H1 (cell line): ENCODE measurements around the gene SLC7A10. TPM values are rescaled to one million over a fixed set of nuclear protein-coding genes. Genes with fewer than 3 reads are reported as not detected.
A peak's percentile ranks its signal among the peaks of the same experiment; 100 is the strongest.

ENCODE experiments used
- CTCF ChIA-PET: fragments of 300-600 bp; sonication (Branson Sonifier 250); formaldehyde crosslinking; loops from one replicate; lab custom pipeline; 2021; ENCODE audit not compliant: partially characterized antibody; lab: Charles Lee
- POLR2A ChIA-PET: fragments of 300-600 bp; sonication (Branson Sonifier 250); formaldehyde crosslinking; loops from one replicate; lab custom pipeline; 2021; ENCODE audit warnings: inconsistent platforms; ENCODE audit not compliant: partially characterized antibody; lab: Charles Lee
- DNase-seq, 2 experiments: peaks; one replicate each; pipeline versions ENCODE4 v3.0.0 to v3.0.0-alpha.2; 2010 to 2022; ENCODE audit warnings: low spot score in 2 of 2, low read depth in 1 of 2, mixed read lengths in 1 of 2
- FAIRE-seq: peaks from 2 replicates; lab custom pipeline; 2011; peaks lifted over from hg19 to GRCh38; lab: Jason Lieb, UNC
- H2AFZ ChIP-seq: 2 replicates; pipeline ENCODE4 v1.8.1; 2012; ENCODE audit warnings: low read length, inconsistent platforms
- H2AK5ac ChIP-seq: 2 replicates; pipeline ENCODE4 v1.6.1; 2013; ENCODE audit warnings: low read depth, low read length
- H2BK120ac ChIP-seq: replicated peaks from 2 replicates; pipeline ENCODE3; 2013; ENCODE audit warnings: low read depth, low read length, inconsistent platforms
- H2BK12ac ChIP-seq: 2 replicates; pipeline ENCODE4 v1.6.1; 2013; ENCODE audit warnings: low read depth, low read length
- H2BK15ac ChIP-seq: 2 replicates; pipeline ENCODE4 v1.6.1; 2013; ENCODE audit warnings: low read length
- H2BK20ac ChIP-seq: 2 replicates; pipeline ENCODE4 v1.6.1; 2013; ENCODE audit warnings: low read length
- H2BK5ac ChIP-seq: 2 replicates; pipeline ENCODE4 v1.6.1; 2013; ENCODE audit warnings: low read depth, low read length
- H3K14ac ChIP-seq: 2 replicates; pipeline ENCODE4 v1.6.1; 2013; ENCODE audit warnings: inconsistent platforms; ENCODE audit not compliant: insufficient read length
- H3K18ac ChIP-seq: 2 replicates; pipeline ENCODE4 v1.6.1; 2013; ENCODE audit warnings: low read length; ENCODE audit errors: extremely low read depth
- H3K23ac ChIP-seq: 2 replicates; pipeline ENCODE4 v1.6.1; 2013; ENCODE audit warnings: inconsistent platforms; ENCODE audit not compliant: insufficient read length
- H3K23me2 ChIP-seq: 2 replicates; pipeline ENCODE4 v1.6.1; 2013; ENCODE audit warnings: low read depth, low read length
- H3K27ac ChIP-seq: 2 replicates; pipeline ENCODE4 v1.6.1; 2011; ENCODE audit warnings: low read depth, low read length, inconsistent platforms
- H3K27me3 ChIP-seq, 4 experiments: replicated peaks in 1 of 4; 1 replicate in 1 of 4; 2 replicates in 3 of 4; pipeline versions ENCODE4 v1.6.1 to v1.8.1; 2011 to 2013; ENCODE audit warnings: low read length in 3 of 4, mild to moderate bottlenecking in 3 of 4, inconsistent platforms in 2 of 4, mixed read lengths in 2 of 4, moderate library complexity in 1 of 4; ENCODE audit not compliant: control insufficient read depth in 3 of 4, insufficient read depth in 3 of 4; ENCODE audit errors: extremely low read depth in 1 of 4
- H3K36me3 ChIP-seq, 4 experiments: 2 replicates each; pipeline versions ENCODE4 v1.6.1 to v1.8.1; 2011 to 2013; ENCODE audit warnings: mild to moderate bottlenecking in 4 of 4, low read length in 3 of 4, moderate library complexity in 2 of 4, control low read depth in 1 of 4, inconsistent platforms in 1 of 4; ENCODE audit not compliant: insufficient read depth in 4 of 4, control insufficient read depth in 2 of 4
- H3K4ac ChIP-seq: replicated peaks from 2 replicates; pipeline ENCODE3; 2013; ENCODE audit warnings: low read length, low read depth, mixed read lengths, inconsistent platforms; ENCODE audit not compliant: insufficient read length
- H3K4me1 ChIP-seq, 4 experiments: replicated peaks in 1 of 4; 1 replicate in 1 of 4; 2 replicates in 3 of 4; pipeline versions ENCODE4 v1.6.1 to v1.8.1; 2011 to 2013; ENCODE audit warnings: low read length in 3 of 4, inconsistent platforms in 2 of 4, mixed read lengths in 1 of 4; ENCODE audit not compliant: insufficient read depth in 4 of 4, control insufficient read depth in 3 of 4
- H3K4me2 ChIP-seq, 2 experiments: 2 replicates each; pipeline versions ENCODE4 v1.6.1 to v1.8.1; 2011 to 2013; ENCODE audit warnings: low read depth in 2 of 2, low read length in 2 of 2, control low read depth in 1 of 2, inconsistent platforms in 1 of 2, mild to moderate bottlenecking in 1 of 2; ENCODE audit not compliant: insufficient read depth in 1 of 2
- H3K4me3 ChIP-seq, 4 experiments: fragments of 200-600, 300-600 bp in 1 of 4; sonication (generic), shearing (Covaris generic), sonication (Bioruptor Twin) in 1 of 4; 2 replicates each; pipeline versions ENCODE4 v1.5.1 to v1.8.1; 2011 to 2016; ENCODE audit warnings: low read length in 4 of 4, low read depth in 3 of 4, control low read depth in 2 of 4, inconsistent platforms in 2 of 4, mild to moderate bottlenecking in 2 of 4, mixed read lengths in 1 of 4, moderate library complexity in 1 of 4; ENCODE audit not compliant: insufficient read depth in 2 of 4; ENCODE audit errors: extremely low read depth in 1 of 4
- H3K56ac ChIP-seq: replicated peaks from 2 replicates; pipeline ENCODE3; 2013; ENCODE audit warnings: low read depth, mild to moderate bottlenecking, mixed read lengths, low read length, inconsistent platforms; ENCODE audit not compliant: insufficient read length
- H3K79me1 ChIP-seq: 2 replicates; pipeline ENCODE4 v1.6.1; 2013; ENCODE audit warnings: low read depth, low read length, control low read depth
- H3K79me2 ChIP-seq, 2 experiments: 2 replicates each; pipeline versions ENCODE4 v1.6.1 to v1.8.1; 2012 to 2013; ENCODE audit warnings: low read length in 2 of 2, mild to moderate bottlenecking in 2 of 2, inconsistent platforms in 1 of 2; ENCODE audit not compliant: insufficient read depth in 2 of 2, control insufficient read depth in 1 of 2
- H3K9ac ChIP-seq, 4 experiments: replicated peaks in 1 of 4; 1 replicate in 1 of 4; 2 replicates in 3 of 4; pipeline versions ENCODE4 v1.6.1 to v1.8.1; 2011 to 2013; ENCODE audit warnings: low read depth in 3 of 4, low read length in 3 of 4, control low read depth in 2 of 4, mild to moderate bottlenecking in 2 of 4, moderate library complexity in 2 of 4, inconsistent platforms in 1 of 4; ENCODE audit errors: extremely low read depth in 1 of 4
- H3K9me3 ChIP-seq, 2 experiments: 2 replicates each; pipeline versions ENCODE4 v1.6.1 to v1.8.1; 2012 to 2013; ENCODE audit warnings: mild to moderate bottlenecking in 2 of 2, moderate library complexity in 2 of 2, control low read depth in 1 of 2, inconsistent platforms in 1 of 2, low read depth in 1 of 2, low read length in 1 of 2, mixed read lengths in 1 of 2; ENCODE audit not compliant: insufficient read depth in 2 of 2
- H4K20me1 ChIP-seq, 2 experiments: replicated peaks in 1 of 2; 2 replicates each; pipeline versions ENCODE3 to v1.8.1; 2011 to 2013; ENCODE audit warnings: inconsistent platforms in 2 of 2, low read length in 2 of 2, mild to moderate bottlenecking in 1 of 2; ENCODE audit not compliant: insufficient read depth in 2 of 2, control insufficient read depth in 1 of 2
- H4K5ac ChIP-seq: 2 replicates; pipeline ENCODE4 v1.6.1; 2013; ENCODE audit warnings: low read length, low read depth, mixed read lengths, inconsistent platforms; ENCODE audit not compliant: insufficient read length
- H4K8ac ChIP-seq: 2 replicates; pipeline ENCODE4 v1.8.0; 2013; ENCODE audit warnings: mild to moderate bottlenecking, moderate library complexity, low read length, inconsistent platforms; ENCODE audit not compliant: insufficient read depth; ENCODE audit errors: extremely low read depth
- H4K91ac ChIP-seq: replicated peaks from 2 replicates; pipeline ENCODE3; 2013; ENCODE audit warnings: low read length, mixed read lengths, inconsistent platforms; ENCODE audit not compliant: insufficient read length
- CHD1 ChIP-seq: IDR thresholded peaks from 2 replicates; pipeline ENCODE4 v1.6.1; 2012; ENCODE audit warnings: low read depth, low read length, improper control_type of control experiment
- GABPA ChIP-seq: IDR thresholded peaks from 2 replicates; pipeline ENCODE4 v1.6.1; 2011; ENCODE audit warnings: mild to moderate bottlenecking, low read length, moderate library complexity, borderline replicate concordance; ENCODE audit not compliant: insufficient read depth
- POU5F1 ChIP-seq: IDR thresholded peaks from 2 replicates; pipeline ENCODE4 v1.6.1; 2011; ENCODE audit warnings: low read depth, mild to moderate bottlenecking, low read length, moderate library complexity
- RAD21 ChIP-seq, 2 experiments: IDR thresholded peaks in 1 of 2; conservative IDR thresholded peaks in 1 of 2; 2 replicates each; pipeline ENCODE4 v1.6.1; 2011; ENCODE audit warnings: low read depth in 2 of 2, low read length in 2 of 2, improper control_type of control experiment in 1 of 2, inconsistent platforms in 1 of 2, mild to moderate bottlenecking in 1 of 2, moderate library complexity in 1 of 2
- RFX5 ChIP-seq: IDR thresholded peaks from 2 replicates; pipeline ENCODE4 v1.6.1; 2011; ENCODE audit warnings: low read depth, low read length, improper control_type of control experiment, borderline replicate concordance
- TBP ChIP-seq: IDR thresholded peaks from 2 replicates; pipeline ENCODE4 v1.6.1; 2011; ENCODE audit warnings: low read depth, low read length, improper control_type of control experiment
- TCF12 ChIP-seq: IDR thresholded peaks from 2 replicates; pipeline ENCODE4 v1.6.1; 2011; ENCODE audit warnings: low read depth, mild to moderate bottlenecking, low read length
- WGBS, 2 experiments: shearing (Covaris generic) in 1 of 2; methylation state at CpG; one replicate each; pipeline versions ENCODE4 v1.1.6 to v1.1.7; 2013 to 2015; ENCODE audit warnings: low lambda C conversion rate in 2 of 2, mixed read lengths in 2 of 2, inconsistent platforms in 1 of 2, low coverage in 1 of 2, missing lambda C conversion rate in 1 of 2; ENCODE audit not compliant: insufficient replicate concordance in 2 of 2, insufficient coverage in 1 of 2, insufficient read length in 1 of 2; ENCODE audit errors: extremely low coverage in 1 of 2, missing lambda C conversion rate in 1 of 2; 5-methylcytosine and 5-hydroxymethylcytosine counted together
- polyA plus RNA-seq, 7 experiments: library from polyadenylated mRNA; depleted of rRNA in 3 of 7; stranded (reverse) in 5 of 7; unstranded in 2 of 7; fragments of >200 nt in 5 of 7; fragments of 200-250 nt in 2 of 7; gene quantifications; 1 replicate in 5 of 7; 2 replicates in 1 of 7; 4 replicates in 1 of 7; pipeline versions ENCODE4 v1.2.1 to v1.2.3, GENCODE V29; 2011 to 2013; ENCODE audit warnings: missing spikeins in 2 of 7, mixed read lengths in 2 of 7
- total RNA-seq: library from RNA; stranded (reverse); fragmentation: NEBNext Ultra II Directional; extraction: Animal tissue kit (Norgen Biotek cat#: 25700); gene quantifications from 2 replicates; pipeline ENCODE4 v1.2.1, GENCODE V29; 2021
- TF ChIP-seq, protein P1 (sequence below), 3 experiments: IDR thresholded peaks; 1 replicate in 2 of 3; 2 replicates in 1 of 3; pipeline versions ENCODE4 v1.5.1 to v1.6.1; 2011; ENCODE audit warnings: low read length in 3 of 3, mild to moderate bottlenecking in 3 of 3, inconsistent platforms in 2 of 3, low read depth in 1 of 3, moderate library complexity in 1 of 3; ENCODE audit not compliant: insufficient read depth in 1 of 3; ENCODE audit errors: control extremely low read depth in 1 of 3

SLC7A10 gene
- total and polyA plus RNA-seq, 2 of the 8 experiments (the other 6 are each of a cell fraction or from before 2014, with no cell fraction given): 3.7 to 7.1 TPM

DNA sequence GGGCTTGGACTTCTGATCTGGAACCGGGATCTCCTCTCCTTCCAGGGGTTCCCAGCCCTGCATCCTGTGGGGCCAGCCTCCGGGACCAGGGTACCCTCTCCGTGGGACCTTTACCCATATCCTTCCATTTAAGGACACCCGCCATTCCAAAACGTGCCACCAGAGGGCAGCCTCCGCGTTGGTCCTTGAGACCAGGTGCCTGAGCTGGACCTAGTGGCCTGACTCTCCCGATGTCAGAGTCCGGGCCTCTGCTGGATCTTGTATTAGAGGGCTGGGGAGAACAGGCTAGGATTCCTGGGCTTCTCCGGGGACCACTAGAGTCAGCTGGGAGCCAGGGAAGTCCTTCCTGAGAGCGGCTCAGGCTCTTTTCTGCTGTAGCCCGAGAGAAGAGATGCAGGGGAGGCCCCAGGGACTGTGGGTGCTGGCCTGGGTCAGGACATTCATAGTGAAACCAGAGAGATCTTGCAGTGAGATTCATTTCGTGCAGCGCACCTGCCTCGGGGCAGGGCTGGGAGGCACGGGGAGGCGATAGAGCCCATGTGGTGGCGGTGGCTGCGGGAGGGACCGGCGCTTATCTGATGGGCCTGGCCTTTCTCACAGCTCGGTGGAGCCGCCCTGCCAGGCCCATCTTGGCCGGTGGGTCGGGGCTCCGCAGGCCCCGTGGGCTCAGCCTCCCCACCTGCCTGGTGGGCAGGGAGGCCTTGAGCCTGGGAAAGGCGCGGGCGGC lies 9.8 kb upstream of the SLC7A10 start:
- Histone ChIP-seq H4K20me1 (peaks cover 0 to 6% of the 10 kb centered on the region in 2 experiments), H4K8ac (no peak overlapping the region; the same call in none of the 2 replicates), H2BK120ac (no peak overlapping the region), H3K9ac (no peak overlapping the region), H2AFZ (no peak overlapping the region), H3K4me3 (no peak overlapping the region), H3K23me2 (peaks cover 9% of the 10 kb centered on the region), H3K27ac (no peak overlapping the region), H3K36me3 (no peaks in the 10 kb centered on the region), H3K4me1 (no peaks in the 10 kb centered on the region; a peak in 1 of 7 replicates), H3K4ac (no peak overlapping the region), H2BK12ac (no peak overlapping the region), H2AK5ac (no peak overlapping the region), H3K27me3 (no peaks in the 10 kb centered on the region), H3K4me2 (no peak overlapping the region), H2BK20ac (no peak overlapping the region), H4K5ac (no peak overlapping the region), H3K14ac (no peak overlapping the region), H3K18ac (no peak overlapping the region), H3K23ac (no peak overlapping the region), H3K79me1 (no peaks in the 10 kb centered on the region), H3K56ac (no peak overlapping the region), H2BK5ac (no peak overlapping the region), H3K79me2 (no peaks in the 10 kb centered on the region), H4K91ac (no peak overlapping the region), H2BK15ac (no peak overlapping the region), H3K9me3 (no peaks in the 10 kb centered on the region)
- WGBS, 2 experiments: 63% methylated on average over 27 of the region's 30 CpGs; no CpG with 5 or more reads in 1 of the 2 experiments
- TF ChIP-seq RAD21 (IDR thresholded peaks at IDR 0.05 in 1 of 2, conservative IDR thresholded peaks at IDR 0.05 in 1 of 2; ENCODE audit: low read depth in 2 of 2, low read length in 2 of 2) (peak; percentile 87 to 94), RFX5 (no peak), POU5F1 (no peak), TBP (0 out of 2 replicates have a peak, but pooled peaks have one; percentile 32), CHD1 (no peak), GABPA (peak; percentile 43; the same call in 1 of the 2 replicates), TCF12 (0 out of 2 replicates have a peak, but pooled peaks have one; percentile 56)
- TF ChIP-seq, protein P1, sequence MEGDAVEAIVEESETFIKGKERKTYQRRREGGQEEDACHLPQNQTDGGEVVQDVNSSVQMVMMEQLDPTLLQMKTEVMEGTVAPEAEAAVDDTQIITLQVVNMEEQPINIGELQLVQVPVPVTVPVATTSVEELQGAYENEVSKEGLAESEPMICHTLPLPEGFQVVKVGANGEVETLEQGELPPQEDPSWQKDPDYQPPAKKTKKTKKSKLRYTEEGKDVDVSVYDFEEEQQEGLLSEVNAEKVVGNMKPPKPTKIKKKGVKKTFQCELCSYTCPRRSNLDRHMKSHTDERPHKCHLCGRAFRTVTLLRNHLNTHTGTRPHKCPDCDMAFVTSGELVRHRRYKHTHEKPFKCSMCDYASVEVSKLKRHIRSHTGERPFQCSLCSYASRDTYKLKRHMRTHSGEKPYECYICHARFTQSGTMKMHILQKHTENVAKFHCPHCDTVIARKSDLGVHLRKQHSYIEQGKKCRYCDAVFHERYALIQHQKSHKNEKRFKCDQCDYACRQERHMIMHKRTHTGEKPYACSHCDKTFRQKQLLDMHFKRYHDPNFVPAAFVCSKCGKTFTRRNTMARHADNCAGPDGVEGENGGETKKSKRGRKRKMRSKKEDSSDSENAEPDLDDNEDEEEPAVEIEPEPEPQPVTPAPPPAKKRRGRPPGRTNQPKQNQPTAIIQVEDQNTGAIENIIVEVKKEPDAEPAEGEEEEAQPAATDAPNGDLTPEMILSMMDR (IDR thresholded peaks at IDR 0.05; ENCODE audit: control extremely low read depth in 1 of 3, insufficient read depth in 1 of 3, low read depth in 1 of 3, low read length in 3 of 3): peak; percentile 90 to 91 (median 91)
- FAIRE-seq (peak; percentile 81), DNase-seq (peak; percentile 70 to 99)
- POLR2A ChIA-PET: interaction anchor here (1.1 to 3.0 kb wide), 3 partner anchors 66 to 169 kb away, joined by 3 to 13 read pairs (median 4); partner anchors contain the start of gene CEBPG
- CTCF ChIA-PET: interaction anchor here (0.7 to 15.1 kb wide), 38 partner anchors 8 to 183 kb away, joined by 3 to 426 read pairs (median 4); partner anchors contain the start of genes CEBPA and SLC7A10
